ENCODE data around the gene BATF3.
"Not testable (repeated sequence)": the region's sequence is repeated elsewhere in the genome, so short reads cannot be mapped to it uniquely, and the experiment has no call there.

Gene BATF3

GRCh38 chr1:212683357-212683722, 16.3 kb downstream of the BATF3 start:
- FAIRE-seq = no peak

- no peak for FAIRE-seq
Measured at GRCh38 chr1:212680680-212681389, 18.8 kb downstream of the BATF3 start.

DNA sequence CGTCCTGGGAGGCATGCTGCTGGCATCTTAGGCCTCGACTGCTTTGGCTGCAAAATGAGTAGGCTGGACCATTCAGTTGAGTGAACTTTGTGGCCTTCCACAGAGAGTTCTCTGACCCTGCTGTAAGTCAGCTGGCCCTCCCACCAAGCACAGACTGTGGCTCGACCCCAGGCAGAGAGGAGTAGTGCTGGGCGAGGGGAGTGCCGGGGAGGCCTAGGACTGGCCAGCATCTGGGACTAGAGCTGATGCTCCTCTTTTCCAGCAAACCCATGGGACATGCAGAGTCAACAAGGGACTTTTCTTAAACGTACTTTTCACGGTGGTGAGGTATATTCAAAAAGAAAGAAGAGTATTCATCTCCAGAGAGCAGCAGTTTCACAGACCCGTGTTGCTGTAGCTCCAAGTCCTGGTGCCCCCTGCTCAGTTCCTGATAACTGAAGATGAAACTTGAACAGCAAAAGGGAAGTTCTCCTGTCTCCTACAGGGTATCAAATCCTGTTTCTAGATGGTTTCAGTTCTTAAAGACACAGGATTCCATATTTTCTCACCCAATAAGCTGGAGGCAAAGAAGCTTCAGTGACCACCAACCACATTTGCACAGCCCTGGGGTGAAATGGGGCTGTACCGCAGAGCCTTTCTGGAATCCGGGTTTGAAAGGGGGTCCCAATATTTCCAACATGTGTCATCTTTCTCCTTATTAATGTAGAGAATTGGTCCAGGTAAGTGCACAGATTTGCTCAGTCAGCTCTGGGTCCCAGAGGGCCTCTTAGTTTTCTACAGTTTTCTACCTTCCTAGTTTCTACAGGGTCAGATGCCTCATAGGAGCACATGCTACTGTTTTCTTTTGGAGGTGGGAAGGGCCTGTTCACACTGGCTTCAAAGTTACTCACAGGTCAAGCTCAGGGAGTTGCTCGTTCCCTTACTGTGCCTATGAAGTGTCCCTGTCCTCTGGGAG, 20.9 kb downstream of the BATF3 start:
- no peak for FAIRE-seq

GRCh38 chr1:212677573-212677972, 22.1 kb downstream of the BATF3 start:
- no peak for FAIRE-seq

DNA sequence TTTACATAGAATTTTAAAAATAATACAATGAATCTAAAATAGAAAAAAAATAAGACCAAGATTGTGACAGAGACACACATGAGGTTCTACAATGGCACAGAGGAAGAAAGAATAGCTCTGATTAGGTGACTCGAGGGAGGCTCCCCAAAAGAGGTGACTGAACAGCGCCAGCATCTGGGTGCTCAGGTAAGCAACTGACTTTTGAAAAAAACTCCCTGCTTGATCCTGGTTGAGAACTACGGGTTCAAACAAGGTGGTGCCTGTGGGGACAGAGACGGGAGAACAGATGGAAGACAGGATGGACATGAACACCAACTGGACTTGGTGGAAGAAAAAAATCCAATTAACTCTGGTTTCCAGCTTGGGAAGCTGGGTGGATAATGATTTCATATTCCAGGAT, 22.5 kb downstream of the BATF3 start:
- no peak for FAIRE-seq

DNA sequence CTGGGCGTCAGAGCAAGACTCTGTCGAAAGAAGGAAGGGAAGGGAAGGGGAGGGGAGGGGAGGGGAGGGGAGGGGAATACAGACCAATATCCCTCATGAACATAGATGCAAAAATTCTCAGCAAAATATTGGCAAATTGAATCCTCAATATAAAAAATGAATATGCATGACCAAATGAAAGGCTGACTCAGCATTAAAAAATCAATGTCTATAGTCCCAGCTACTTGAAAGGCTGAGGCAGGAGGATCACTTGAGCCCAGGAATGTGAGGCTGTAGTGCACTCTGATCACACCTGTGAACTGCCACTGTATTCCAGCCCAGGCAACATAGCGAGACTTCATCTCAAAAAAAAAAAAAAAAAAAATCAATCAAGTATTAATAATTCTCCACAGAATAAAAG, 24.0 kb downstream of the BATF3 start:
- no peak for FAIRE-seq

DNA sequence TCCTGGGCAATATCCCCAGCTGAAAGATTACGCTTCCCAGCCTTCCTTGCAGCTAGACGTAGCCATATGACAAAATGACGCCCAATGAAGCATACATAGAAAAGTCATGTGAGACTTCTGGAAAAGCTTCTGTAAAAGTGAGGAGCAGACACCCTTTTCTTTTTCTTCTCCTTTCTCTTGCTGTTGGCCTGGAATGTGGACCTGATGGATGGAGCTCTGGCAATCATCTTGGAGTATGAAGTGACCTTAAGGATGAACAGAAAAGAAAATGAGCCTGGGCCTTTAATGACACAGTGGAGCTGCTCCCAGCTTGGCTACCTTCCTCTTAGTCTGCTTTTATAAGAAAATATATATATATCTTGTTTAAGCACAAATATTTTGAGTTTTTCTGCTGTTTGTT, 24.8 kb downstream of the BATF3 start:
- FAIRE-seq = no peak

- no peak for FAIRE-seq
Measured at GRCh38 chr1:212671342-212672031, 28.2 kb downstream of the BATF3 start.

GRCh38 chr1:212670882-212671281, 28.8 kb downstream of the BATF3 start:
- FAIRE-seq = no peak

GRCh38 chr1:212670301-212670700, 29.3 kb downstream of the BATF3 start:
- no peak for FAIRE-seq

- no peak for FAIRE-seq
Measured at GRCh38 chr1:212669600-212669999, 30.0 kb downstream of the BATF3 start.

GRCh38 chr1:212669102-212669501, 30.5 kb downstream of the BATF3 start:
- FAIRE-seq = no peak

DNA sequence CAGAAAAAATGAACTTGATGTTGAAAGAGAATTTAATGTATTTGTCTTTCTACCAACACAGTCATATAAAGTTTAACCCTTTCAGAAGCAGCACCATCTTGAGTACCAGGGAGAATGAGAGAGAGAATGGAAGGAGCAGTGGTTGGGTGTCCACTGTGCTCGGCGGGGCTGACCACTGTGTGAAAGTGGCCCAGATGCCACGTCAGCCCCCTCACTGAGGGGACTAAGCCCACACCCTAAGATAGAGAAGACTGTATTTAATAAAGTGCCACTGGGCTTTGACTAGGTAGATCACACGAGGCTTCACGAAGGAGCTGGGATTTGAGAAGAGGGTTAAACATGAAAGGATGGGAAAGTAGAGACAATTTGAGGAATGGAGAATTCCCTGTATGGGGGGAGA, 31.2 kb downstream of the BATF3 start:
- no peak for FAIRE-seq

GRCh38 chr1:212667223-212668139, 32.2 kb downstream of the BATF3 start:
- no peak for FAIRE-seq

GRCh38 chr1:212666116-212666775, 33.4 kb downstream of the BATF3 start:
- FAIRE-seq = no peak

- FAIRE-seq = no peak
Measured at GRCh38 chr1:212665241-212666115, 34.2 kb downstream of the BATF3 start.

- FAIRE-seq = no peak
Measured at GRCh38 chr1:212664409-212665199, 35.0 kb downstream of the BATF3 start.

DNA sequence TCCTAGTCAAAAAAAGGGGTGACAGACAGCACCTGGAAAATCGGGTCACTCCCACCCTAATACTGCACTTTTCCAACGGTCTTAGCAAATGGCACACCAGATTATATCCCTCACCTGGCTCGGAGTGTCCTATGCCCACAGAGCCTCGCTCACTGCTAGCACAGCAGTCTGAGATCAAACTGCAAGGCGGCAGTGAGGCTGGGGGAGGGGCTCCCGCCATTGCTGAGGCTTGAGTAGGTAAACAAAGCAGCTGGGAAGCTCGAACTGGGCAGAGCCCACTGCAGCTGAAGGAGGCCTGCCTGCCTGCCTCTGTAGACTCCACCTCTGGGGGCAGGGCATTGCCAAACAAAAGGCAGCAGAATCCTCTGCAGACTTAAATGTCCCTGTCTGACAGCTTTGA, 41.4 kb downstream of the BATF3 start:
- not testable (repeated sequence) for FAIRE-seq

GRCh38 chr1:212656730-212657129, 42.9 kb downstream of the BATF3 start:
- FAIRE-seq = no peak
